Progenitor cell of endocrine pancreas (in vitro differentiated cells): ENCODE data around the gene CNTNAP2. TPM values are rescaled to one million over a fixed set of nuclear protein-coding genes. Genes with fewer than 3 reads are reported as not detected.
A peak's percentile ranks its signal among the peaks of the same experiment; 100 is the strongest.

Experiments
- DNase-seq: peaks from one replicate; pipeline ENCODE4 v3.0.0; 2021; ENCODE audit warnings: low spot score; ENCODE audit not compliant: unreplicated experiment
- H3K27ac Mint-ChIP-seq: 2 replicates; pipeline ENCODE4 v1.8.0; 2021; ENCODE audit warnings: mild to moderate bottlenecking, moderate library complexity, mixed read lengths
- H3K27me3 Mint-ChIP-seq: 2 replicates; pipeline ENCODE4 v1.8.0; 2021; ENCODE audit warnings: mixed read lengths
- H3K36me3 Mint-ChIP-seq: 2 replicates; pipeline ENCODE4 v1.8.0; 2022; ENCODE audit warnings: mixed read lengths; ENCODE audit not compliant: insufficient read depth
- H3K4me1 Mint-ChIP-seq: 2 replicates; pipeline ENCODE4 v1.8.0; 2021; ENCODE audit warnings: low read depth, mixed read lengths
- H3K4me3 Mint-ChIP-seq: 2 replicates; pipeline ENCODE4 v1.8.0; 2021; ENCODE audit warnings: low read depth, mild to moderate bottlenecking, moderate library complexity, mixed read lengths
- H3K9me3 Mint-ChIP-seq: 2 replicates; pipeline ENCODE4 v1.8.0; 2021; ENCODE audit warnings: low read depth, mixed read lengths
- total RNA-seq: library from RNA; stranded (reverse); gene quantifications from 2 replicates; pipeline ENCODE4 v1.2.1, GENCODE V29; 2021
- TF ChIP-seq, protein P1 (sequence below): fragments of 200-600 bp; sonication (generic); IDR thresholded peaks from one replicate; pipeline ENCODE4 v1.5.0; 2021; ENCODE audit warnings: antibody characterized with exemption, mild to moderate bottlenecking; ENCODE audit not compliant: unreplicated experiment

The CNTNAP2 gene
- total RNA-seq, 1 donor from 2014 or later = 6.5 TPM

DNA sequence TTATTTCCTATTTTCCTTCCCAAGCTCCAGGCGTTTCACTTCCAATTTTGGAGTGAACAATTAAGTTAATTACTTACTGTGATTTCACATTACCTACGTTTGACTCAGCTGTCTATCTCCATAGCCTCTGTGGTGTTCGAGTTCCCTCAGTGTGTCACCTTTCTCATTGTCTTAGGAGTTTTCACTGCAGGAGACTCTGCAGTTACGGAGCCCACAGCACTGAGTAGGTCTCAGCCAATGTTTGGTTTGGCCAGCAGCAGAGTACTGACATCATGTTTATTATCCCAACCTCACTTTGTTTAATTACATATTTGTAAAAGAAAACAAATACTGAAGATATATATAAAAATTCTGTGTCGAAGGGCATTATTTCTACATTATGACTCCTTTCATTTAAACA, 1123.9 kb downstream of the CNTNAP2 start:
- H3K9me3 Mint-ChIP-seq = no peaks in the 10 kb centered on the region
- H3K36me3 Mint-ChIP-seq = no peaks in the 10 kb centered on the region
- TF ChIP-seq, protein P1, sequence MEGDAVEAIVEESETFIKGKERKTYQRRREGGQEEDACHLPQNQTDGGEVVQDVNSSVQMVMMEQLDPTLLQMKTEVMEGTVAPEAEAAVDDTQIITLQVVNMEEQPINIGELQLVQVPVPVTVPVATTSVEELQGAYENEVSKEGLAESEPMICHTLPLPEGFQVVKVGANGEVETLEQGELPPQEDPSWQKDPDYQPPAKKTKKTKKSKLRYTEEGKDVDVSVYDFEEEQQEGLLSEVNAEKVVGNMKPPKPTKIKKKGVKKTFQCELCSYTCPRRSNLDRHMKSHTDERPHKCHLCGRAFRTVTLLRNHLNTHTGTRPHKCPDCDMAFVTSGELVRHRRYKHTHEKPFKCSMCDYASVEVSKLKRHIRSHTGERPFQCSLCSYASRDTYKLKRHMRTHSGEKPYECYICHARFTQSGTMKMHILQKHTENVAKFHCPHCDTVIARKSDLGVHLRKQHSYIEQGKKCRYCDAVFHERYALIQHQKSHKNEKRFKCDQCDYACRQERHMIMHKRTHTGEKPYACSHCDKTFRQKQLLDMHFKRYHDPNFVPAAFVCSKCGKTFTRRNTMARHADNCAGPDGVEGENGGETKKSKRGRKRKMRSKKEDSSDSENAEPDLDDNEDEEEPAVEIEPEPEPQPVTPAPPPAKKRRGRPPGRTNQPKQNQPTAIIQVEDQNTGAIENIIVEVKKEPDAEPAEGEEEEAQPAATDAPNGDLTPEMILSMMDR = no peak
- no peak overlapping the region for H3K27ac Mint-ChIP-seq
- no peak for DNase-seq
- no peaks in the 10 kb centered on the region for H3K27me3 Mint-ChIP-seq
- H3K4me1 Mint-ChIP-seq = peaks cover 1% of the 10 kb centered on the region
- no peak overlapping the region for H3K4me3 Mint-ChIP-seq

DNA sequence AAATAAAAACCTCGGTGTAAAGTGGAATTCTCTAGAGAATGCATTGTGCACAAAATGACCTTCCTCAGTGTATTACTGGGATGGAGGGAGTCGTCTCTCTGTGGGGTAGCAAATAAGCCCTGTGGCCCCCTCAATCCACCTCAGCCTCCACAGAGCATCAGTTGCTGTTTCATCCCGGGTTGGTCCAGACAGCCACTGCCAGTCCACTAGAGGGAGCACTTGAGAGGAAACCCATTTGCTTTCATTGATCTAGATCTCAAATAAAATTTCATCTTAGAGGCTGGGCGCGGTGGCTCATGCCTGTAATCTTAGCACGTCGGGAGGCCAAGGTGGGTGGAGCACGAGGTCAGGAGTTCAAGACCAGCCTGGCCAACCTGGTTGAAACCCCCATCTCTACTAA, 1128.7 kb downstream of the CNTNAP2 start:
- TF ChIP-seq, protein P1 = peak; percentile 62
- Mint-ChIP-seq H3K36me3 (no peaks in the 10 kb centered on the region), H3K4me1 (no peaks in the 10 kb centered on the region), H3K4me3 (no peak overlapping the region), H3K9me3 (no peaks in the 10 kb centered on the region), H3K27ac (no peak overlapping the region), H3K27me3 (no peaks in the 10 kb centered on the region)
- DNase-seq = no peak

DNA sequence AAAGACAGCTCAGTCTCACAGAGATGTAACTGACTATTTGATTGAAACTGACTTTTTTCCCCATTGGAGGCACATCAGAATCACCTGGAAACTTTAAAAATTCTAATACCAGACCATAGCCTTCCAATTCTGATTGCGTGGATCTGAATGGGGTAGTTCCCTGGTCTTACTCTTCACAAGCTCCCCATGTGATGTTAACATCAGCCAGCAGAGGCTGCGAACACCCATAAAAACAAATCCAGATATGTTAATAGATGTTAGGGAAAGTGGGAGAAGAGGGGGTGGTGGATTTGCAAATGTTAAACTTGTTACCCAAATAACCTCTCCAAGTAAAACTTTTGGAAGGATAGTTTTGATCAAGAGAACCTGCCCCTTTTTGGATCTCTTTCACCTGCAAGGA, 1133.4 kb downstream of the CNTNAP2 start:
- Mint-ChIP-seq H3K27me3 (no peaks in the 10 kb centered on the region), H3K27ac (no peak overlapping the region), H3K36me3 (no peaks in the 10 kb centered on the region), H3K4me3 (no peak overlapping the region), H3K9me3 (no peaks in the 10 kb centered on the region), H3K4me1 (no peaks in the 10 kb centered on the region)
- no peak for DNase-seq
- TF ChIP-seq, protein P1 = no peak

DNA sequence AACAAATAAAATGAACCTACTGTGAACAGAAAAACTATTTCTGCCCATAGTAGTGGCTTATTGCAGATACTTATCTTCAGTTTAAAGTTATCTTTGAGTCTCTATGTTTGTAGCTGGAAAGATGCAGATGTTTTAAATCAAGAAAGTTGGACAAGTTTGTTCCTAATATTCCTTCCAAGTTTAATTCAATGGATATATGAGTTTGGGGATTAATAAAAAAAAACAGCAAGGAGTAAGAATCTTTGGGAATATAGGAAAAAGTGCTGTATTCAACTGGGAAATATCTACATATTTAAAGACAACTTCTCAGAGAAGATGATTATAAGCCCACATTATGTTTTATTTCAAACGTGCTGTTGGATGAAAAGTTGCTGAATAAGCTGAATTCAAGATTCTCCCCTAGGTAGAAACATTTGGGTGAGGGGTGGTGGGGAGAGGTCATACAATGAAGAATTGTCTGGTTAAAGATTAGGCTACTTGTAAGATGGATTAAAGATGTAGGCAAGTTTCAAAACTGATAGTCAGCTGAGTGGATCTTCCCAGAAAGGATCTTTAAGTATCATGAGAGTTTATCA, 1135.2 kb downstream of the CNTNAP2 start:
- H3K36me3 Mint-ChIP-seq = no peaks in the 10 kb centered on the region
- peaks cover 6% of the 10 kb centered on the region for H3K4me1 Mint-ChIP-seq
- TF ChIP-seq, protein P1 = no peak

DNA sequence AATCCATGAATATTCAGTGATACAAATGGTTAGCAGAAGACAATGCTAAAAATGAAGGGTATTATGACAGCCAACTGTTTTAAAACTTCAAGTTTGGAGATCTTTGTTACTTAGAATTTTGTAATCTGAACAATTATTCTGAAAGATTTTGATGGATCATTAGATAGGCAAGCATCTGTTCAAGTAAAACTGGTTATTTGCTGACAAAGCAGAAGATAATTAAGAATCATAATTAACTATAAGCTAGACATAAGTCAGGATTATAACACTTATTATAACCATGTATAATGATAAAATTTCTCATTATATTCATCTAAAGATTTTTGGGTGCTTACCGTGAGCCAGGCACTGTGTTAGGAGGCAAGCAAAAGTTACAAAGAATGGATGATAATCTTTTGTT, 1145.1 kb downstream of the CNTNAP2 start:
- no peaks in the 10 kb centered on the region for H3K27me3 Mint-ChIP-seq

More for the DNA sequence above, 1135.2 kb downstream of the CNTNAP2 start:
- no peak overlapping the region for H3K27ac Mint-ChIP-seq
- no peak overlapping the region for H3K4me3 Mint-ChIP-seq
- H3K27me3 Mint-ChIP-seq = no peaks in the 10 kb centered on the region
- no peaks in the 10 kb centered on the region for H3K9me3 Mint-ChIP-seq
- DNase-seq = no peak

More for the DNA sequence above, 1145.1 kb downstream of the CNTNAP2 start:
- Mint-ChIP-seq H3K36me3 (no peaks in the 10 kb centered on the region), H3K27ac (no peak overlapping the region), H3K4me3 (no peak overlapping the region), H3K9me3 (no peaks in the 10 kb centered on the region), H3K4me1 (peaks cover 14% of the 10 kb centered on the region)
- no peak for DNase-seq
- TF ChIP-seq, protein P1 = no peak
